HL-60/S4 treated with retinoic acid at 250 ng/mL for 4 days and 3 days (cell line): Measurements from ENCODE around the gene NIPSNAP3A.

Source experiments
- in situ Hi-C: fragments of 300-500 bp; cut with MboI; formaldehyde crosslinking; loops from 2 replicates; pipeline ENCODE4 v1.7.0; 2022; ENCODE audit warnings: low sequenced_read_pairs

Gene NIPSNAP3A

DNA sequence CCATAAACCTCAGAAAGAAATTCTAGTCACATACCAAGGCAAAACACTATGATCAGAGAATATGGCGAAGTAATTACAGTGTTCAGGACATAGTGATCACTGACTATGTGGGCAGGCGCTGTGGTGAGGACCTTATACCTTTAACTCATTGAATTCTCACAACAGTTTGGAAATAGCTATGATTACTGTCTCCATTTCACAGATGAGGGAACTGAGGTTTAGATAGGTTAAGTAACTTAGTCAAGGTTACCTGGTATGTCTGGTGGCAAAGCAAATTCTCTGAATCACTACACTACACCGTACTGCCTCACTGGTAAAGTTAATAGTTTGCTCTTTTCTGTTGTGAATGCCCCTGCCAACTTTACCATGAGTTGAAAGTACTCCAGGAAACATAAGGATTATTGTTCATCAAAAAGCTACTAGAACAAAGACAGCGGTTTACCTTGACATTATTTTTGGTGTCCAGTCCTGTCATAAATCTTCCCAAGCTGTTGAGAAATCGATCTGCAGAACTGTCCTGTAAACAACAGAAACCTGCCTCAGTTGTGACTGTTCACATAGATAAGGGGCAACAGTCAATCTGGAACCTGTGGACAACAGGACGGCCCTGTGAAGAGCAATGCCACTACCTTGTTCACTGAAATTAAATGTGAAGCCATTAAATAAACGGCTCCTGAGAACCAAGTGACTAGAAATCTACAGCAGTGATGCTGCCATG, 52.7 kb downstream of the NIPSNAP3A start:
- in situ Hi-C loops = no loop called here

DNA sequence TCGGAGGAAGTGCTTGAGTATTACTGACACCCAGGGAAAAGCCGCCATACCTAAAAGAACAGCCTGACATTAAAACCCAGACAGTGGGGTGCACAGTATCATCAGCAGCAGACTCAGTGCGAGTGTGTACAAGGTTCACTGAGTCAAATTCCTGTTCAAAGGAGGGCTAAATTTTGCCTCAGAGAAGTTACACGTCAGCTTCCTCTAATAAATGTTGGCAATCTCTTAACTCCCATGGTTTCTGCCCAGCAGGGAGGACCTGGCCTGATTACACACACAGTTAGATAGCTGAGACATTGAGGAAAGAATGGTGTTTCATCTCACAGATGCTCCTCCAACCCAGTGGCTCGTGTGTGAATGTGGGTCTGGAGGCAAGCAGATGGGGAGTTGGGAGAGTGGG, 54.6 kb downstream of the NIPSNAP3A start:
- in situ Hi-C loops = no loop called here

DNA sequence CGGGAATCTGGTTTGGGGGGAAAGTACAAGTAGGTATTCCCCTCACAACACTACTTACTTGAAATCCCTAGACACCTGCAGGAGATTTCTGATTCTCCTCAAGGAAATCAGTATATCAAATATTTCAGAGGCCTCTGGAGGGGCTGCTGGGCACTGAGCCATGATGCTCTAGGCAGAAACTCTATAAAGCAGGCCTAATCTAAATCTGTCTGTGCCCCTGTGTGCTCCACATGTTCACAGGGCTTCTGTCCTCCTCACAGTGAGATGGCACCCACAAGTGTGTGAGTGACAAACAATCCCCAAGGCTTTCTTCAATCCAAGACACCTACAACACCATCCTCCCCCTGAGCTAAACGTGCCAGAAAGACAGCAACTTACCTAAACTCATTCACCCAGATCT, 55.4 kb downstream of the NIPSNAP3A start:
- in situ Hi-C loops = no loop called here

DNA sequence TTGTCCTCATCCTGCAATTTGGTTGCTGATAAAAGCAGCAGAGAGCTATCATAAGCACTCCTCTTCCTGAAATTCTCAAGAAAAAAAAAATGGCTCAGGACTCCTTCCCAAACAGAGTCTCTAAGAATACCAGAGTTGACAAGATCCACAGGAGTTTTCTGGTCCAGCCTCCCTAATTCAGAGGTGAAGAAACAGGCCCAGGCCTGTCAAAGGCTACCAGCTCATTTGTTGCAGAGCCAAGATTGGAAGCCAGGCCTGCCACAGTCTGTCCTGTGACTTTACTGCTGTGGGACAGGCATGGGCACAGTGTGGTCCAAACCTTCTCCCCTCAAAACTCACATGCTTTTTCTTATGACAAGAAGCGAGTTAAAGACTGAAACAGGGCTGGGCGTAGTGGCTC, 58.0 kb downstream of the NIPSNAP3A start:
- in situ Hi-C loops = no loop called here

DNA sequence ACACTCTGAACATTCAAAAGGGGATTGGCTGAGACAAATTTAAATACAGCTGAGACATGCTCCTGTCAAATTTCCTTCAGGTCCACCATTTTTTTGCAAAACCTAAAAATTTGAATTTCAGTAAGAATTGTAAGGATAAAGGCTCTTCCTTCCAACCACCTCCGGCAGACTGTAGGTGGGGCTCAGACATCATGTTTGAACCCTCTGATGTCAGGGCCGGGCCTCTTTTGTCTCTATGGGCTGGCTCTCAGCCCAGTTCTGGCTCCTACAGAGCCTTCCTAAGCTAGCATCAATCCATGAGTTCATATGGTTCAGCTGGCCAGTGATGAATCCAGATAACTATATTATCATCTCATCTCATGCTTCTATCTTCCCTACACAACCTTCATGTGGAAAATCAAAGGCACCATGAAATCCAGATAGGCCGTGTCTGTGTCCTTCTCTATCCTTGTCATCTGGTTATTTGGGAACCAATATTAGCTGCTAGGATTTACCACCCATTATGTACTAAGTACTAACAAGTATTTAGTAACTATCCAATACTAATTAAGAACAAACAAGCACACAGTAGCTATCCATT, 60.6 kb downstream of the NIPSNAP3A start:
- in situ Hi-C loops = no loop called here
